IgD-negative memory B cell (primary cell): ENCODE results near the gene PRXL2A. TPM values are rescaled to one million over a fixed set of nuclear protein-coding genes. Genes with fewer than 3 reads are reported as not detected.

Source experiments
- H3K27ac Mint-ChIP-seq, 3 donors: one replicate each; pipeline ENCODE4 v1.8.0; 2020 to 2022; ENCODE audit warnings: mild to moderate bottlenecking in 3 of 3, mixed read lengths in 3 of 3, moderate library complexity in 1 of 3
- H3K27me3 Mint-ChIP-seq: one replicate; pipeline ENCODE4 v1.8.0; 2021; ENCODE audit warnings: mixed read lengths
- H3K36me3 Mint-ChIP-seq: one replicate; pipeline ENCODE4 v1.8.0; 2020; ENCODE audit warnings: mild to moderate bottlenecking, mixed read lengths
- H3K4me1 Mint-ChIP-seq, 3 donors: one replicate each; pipeline ENCODE4 v1.8.0; 2020 to 2022; ENCODE audit warnings: mixed read lengths in 3 of 3, mild to moderate bottlenecking in 1 of 3
- H3K4me3 Mint-ChIP-seq, 4 donors: one replicate each; pipeline ENCODE4 v1.8.0; 2020 to 2022; ENCODE audit warnings: mild to moderate bottlenecking in 4 of 4, mixed read lengths in 4 of 4, moderate library complexity in 3 of 4
- H3K9me3 Mint-ChIP-seq, 3 donors: one replicate each; pipeline ENCODE4 v1.8.0; 2020 to 2021; ENCODE audit warnings: mixed read lengths in 3 of 3, mild to moderate bottlenecking in 1 of 3
- polyA plus RNA-seq: library from polyadenylated mRNA; unstranded; fragments of 300-500 nt; fragmentation: Illumina TruSeq; gene quantifications from one replicate; pipeline ENCODE4 v1.2.3, GENCODE V29; 2021

The PRXL2A gene
- polyA plus RNA-seq, 1 donor from 2014 or later, result 13.2 TPM

- Mint-ChIP-seq H3K4me1 (peaks cover 6 to 8% (median 8%) of the 10 kb centered on the region in 3 donors), H3K27ac (no peak overlapping the region), H3K4me3 (no peak overlapping the region), H3K36me3 (no peaks in the 10 kb centered on the region), H3K27me3 (peaks cover 3% of the 10 kb centered on the region), H3K9me3 (no peaks in the 10 kb centered on the region)
These were observed 3.3 kb upstream of the PRXL2A start for GRCh38 chr10:80405035-80405434.

DNA sequence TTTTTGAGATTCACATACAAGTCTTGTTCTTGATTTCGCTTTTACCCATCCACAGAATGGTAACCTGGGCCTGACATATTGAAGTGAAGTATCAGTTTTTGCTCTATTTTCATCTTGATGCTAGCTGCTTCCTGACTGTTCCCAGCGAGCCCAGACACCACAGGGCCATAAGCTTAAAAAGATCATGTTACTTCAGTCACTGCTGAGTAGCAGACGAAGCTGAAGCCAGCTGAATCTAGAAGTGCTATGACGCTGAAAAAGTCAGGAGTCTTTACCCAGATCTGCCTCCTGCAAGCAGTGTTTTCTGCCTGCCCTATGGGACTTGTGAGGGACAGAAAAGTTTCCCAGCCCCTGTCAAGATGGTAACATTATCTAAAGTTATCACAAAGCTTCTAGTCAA lies 2.7 kb upstream of the PRXL2A start:
- Mint-ChIP-seq H3K4me1 (peaks cover 6 to 8% (median 8%) of the 10 kb centered on the region in 3 donors), H3K27ac (peak overlapping the region in 1 of 3 donors; percentile 89), H3K27me3 (peaks cover 3% of the 10 kb centered on the region)

GRCh38 chr10:80406204-80406603 lies 2.1 kb upstream of the PRXL2A start:
- peak overlapping the region in 1 of 4 donors; percentile 49 for H3K4me3 Mint-ChIP-seq
- peaks cover 6 to 9% (median 8%) of the 10 kb centered on the region in 3 donors for H3K4me1 Mint-ChIP-seq
- peak overlapping the region in 1 of 3 donors; percentile 89 for H3K27ac Mint-ChIP-seq

More for the DNA sequence above, 2.7 kb upstream of the PRXL2A start:
- Mint-ChIP-seq H3K9me3 (no peaks in the 10 kb centered on the region), H3K4me3 (no peak overlapping the region), H3K36me3 (no peaks in the 10 kb centered on the region)

DNA sequence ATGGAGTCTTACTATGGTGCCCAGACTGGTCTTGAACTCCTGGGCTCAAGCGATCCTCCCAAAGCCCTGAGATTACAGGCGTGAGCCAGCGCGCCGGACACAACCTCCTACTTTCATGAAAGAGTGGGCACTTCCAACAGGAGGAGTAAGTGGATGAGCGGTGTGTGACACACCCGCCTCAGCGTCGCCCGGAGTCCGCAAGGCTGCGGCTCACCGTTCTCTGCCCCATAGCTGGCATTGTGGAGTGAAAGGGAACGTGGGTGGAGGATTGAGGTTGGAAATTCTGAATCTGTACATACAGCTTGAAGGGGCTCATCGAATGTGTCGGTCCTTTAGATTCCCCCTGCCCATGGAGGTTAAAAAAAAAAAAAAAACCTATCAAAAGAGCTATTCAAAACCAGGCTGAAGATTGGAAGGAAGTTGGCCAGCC lies 524 bp upstream of the PRXL2A start:
- H3K4me3 Mint-ChIP-seq, result peak overlapping the region; percentile 88 to 96 (median 92)
- H3K4me1 Mint-ChIP-seq, result peaks cover 9 to 13% (median 11%) of the 10 kb centered on the region in 3 donors
- H3K36me3 Mint-ChIP-seq, result peaks cover 2% of the 10 kb centered on the region
- peak overlapping the region; percentile 53 to 94 (median 80) for H3K27ac Mint-ChIP-seq
- peaks cover 3% of the 10 kb centered on the region for H3K27me3 Mint-ChIP-seq
- H3K9me3 Mint-ChIP-seq, result no peaks in the 10 kb centered on the region

More at GRCh38 chr10:80406204-80406603, 2.1 kb upstream of the PRXL2A start:
- no peaks in the 10 kb centered on the region for H3K36me3 Mint-ChIP-seq
- peaks cover 3% of the 10 kb centered on the region for H3K27me3 Mint-ChIP-seq
- H3K9me3 Mint-ChIP-seq, result no peaks in the 10 kb centered on the region

DNA sequence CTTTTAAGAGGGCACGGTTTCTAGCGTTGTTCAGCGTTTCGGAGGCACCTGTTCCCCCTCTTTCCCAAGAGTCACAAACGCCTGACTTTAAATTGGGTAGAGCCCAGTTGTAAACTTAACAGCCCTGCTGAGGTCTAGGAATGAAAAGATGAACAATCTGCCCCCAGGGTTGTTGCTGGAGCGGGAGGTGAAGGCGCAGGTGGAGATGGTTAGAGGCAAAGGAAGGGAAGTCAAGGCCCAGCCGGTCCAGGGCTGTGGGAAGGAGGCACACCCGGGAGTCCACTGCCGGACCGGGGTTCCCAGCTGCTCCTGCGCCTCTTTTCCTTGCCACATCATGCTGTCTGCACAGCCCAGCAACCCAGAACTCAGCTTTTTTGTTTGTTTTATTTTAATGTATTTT lies 770 bp downstream of the PRXL2A start:
- H3K4me3 Mint-ChIP-seq, result peak overlapping the region; percentile 82 to 96 (median 90)
- no peaks in the 10 kb centered on the region for H3K9me3 Mint-ChIP-seq
- no peak overlapping the region for H3K27ac Mint-ChIP-seq
- peaks cover 3% of the 10 kb centered on the region for H3K27me3 Mint-ChIP-seq
- H3K4me1 Mint-ChIP-seq, result peaks cover 9 to 14% (median 11%) of the 10 kb centered on the region in 3 donors
- peaks cover 2% of the 10 kb centered on the region for H3K36me3 Mint-ChIP-seq

DNA sequence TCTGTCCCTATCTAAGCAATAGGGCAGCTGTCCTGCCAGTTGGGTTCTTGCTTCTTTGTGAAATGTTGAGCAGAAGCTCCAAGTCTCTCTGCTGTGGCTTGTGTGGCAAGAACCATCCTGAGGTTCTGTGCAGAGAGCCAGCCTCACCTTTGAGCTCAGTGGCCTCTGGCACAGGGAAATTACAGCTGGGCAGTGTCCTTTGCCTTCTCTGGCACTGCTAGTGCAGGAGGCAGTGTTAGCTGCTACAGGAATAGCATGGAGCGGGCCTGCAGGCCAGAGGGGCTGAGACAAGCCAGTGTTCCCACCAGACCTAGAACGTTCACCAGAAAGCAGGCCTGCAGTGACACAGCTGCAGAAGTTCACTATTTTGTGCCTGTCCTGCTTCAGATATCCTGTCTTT lies 1.8 kb downstream of the PRXL2A start:
- Mint-ChIP-seq H3K27ac (peak overlapping the region in 1 of 3 donors; percentile 44), H3K9me3 (no peaks in the 10 kb centered on the region), H3K27me3 (peaks cover 3% of the 10 kb centered on the region)

GRCh38 chr10:80410578-80411145 lies 2.3 kb downstream of the PRXL2A start:
- H3K4me3 Mint-ChIP-seq, result peak overlapping the region in 2 of 4 donors; percentile 4 to 92
- peaks cover 9 to 17% (median 11%) of the 10 kb centered on the region in 3 donors for H3K4me1 Mint-ChIP-seq
- peaks cover 3% of the 10 kb centered on the region for H3K27me3 Mint-ChIP-seq
- no peaks in the 10 kb centered on the region for H3K9me3 Mint-ChIP-seq
- peaks cover 2% of the 10 kb centered on the region for H3K36me3 Mint-ChIP-seq
- no peak overlapping the region for H3K27ac Mint-ChIP-seq

More for the DNA sequence above, 1.8 kb downstream of the PRXL2A start:
- Mint-ChIP-seq H3K4me1 (peaks cover 9 to 17% (median 11%) of the 10 kb centered on the region in 3 donors), H3K36me3 (peaks cover 2% of the 10 kb centered on the region), H3K4me3 (peak overlapping the region; percentile 36 to 96 (median 87))

DNA sequence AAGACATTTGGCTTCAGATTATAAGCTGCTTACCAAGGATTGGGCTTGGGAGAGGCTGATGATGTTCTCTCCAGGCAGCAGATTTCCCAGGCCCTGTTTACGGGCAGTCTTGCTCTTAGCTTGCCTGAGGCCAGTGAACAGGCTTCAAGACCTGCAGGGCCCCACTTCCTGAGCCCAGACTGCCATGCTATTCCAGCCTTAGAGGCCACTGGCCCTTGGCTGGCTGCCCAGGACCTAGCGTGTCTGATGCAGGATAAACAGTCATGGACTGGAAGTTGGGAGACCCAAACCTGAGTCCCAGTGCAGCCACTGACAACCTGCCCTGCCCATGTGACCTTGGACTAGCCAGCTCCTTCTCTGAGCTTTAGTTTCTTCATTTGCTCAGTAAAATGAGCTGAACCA lies 2.9 kb downstream of the PRXL2A start:
- H3K36me3 Mint-ChIP-seq, result peaks cover 2% of the 10 kb centered on the region
- no peaks in the 10 kb centered on the region for H3K9me3 Mint-ChIP-seq
- H3K4me1 Mint-ChIP-seq, result peaks cover 9 to 17% (median 11%) of the 10 kb centered on the region in 3 donors
- peaks cover 3% of the 10 kb centered on the region for H3K27me3 Mint-ChIP-seq
- H3K27ac Mint-ChIP-seq, result no peak overlapping the region
- H3K4me3 Mint-ChIP-seq, result peak overlapping the region in 1 of 4 donors; percentile 92

- Mint-ChIP-seq H3K9me3 (no peaks in the 10 kb centered on the region), H3K4me1 (peaks cover 9 to 17% (median 11%) of the 10 kb centered on the region in 3 donors), H3K4me3 (peak overlapping the region in 1 of 4 donors; percentile 64), H3K27ac (no peak overlapping the region), H3K36me3 (peaks cover 2% of the 10 kb centered on the region), H3K27me3 (peaks cover 3% of the 10 kb centered on the region)
These were observed 3.4 kb downstream of the PRXL2A start for GRCh38 chr10:80411681-80412220.

DNA sequence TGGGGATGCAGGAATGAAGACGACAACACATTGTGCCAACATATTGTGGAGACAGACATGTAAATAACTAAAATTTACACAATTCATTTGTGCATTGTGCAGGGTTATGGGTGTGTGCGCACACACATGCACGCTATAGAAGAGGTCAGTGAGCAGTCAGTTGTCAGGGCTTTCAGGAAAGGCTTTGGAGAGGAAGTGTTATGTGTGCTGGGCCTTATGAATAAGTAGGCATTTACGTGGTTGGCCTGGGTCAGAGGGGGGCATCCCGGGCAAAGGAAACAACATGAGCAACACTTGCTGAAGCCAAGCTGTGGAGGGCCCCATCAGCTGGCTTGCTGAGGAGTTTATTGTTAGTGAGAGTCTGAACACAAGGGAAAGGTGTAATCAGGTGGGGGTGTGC lies 4.1 kb downstream of the PRXL2A start:
- no peak overlapping the region for H3K4me3 Mint-ChIP-seq
- peaks cover 9 to 16% (median 12%) of the 10 kb centered on the region in 3 donors for H3K4me1 Mint-ChIP-seq
- peaks cover 2% of the 10 kb centered on the region for H3K36me3 Mint-ChIP-seq
- no peak overlapping the region for H3K27ac Mint-ChIP-seq
- H3K9me3 Mint-ChIP-seq, result no peaks in the 10 kb centered on the region
- H3K27me3 Mint-ChIP-seq, result peaks cover 1% of the 10 kb centered on the region

DNA sequence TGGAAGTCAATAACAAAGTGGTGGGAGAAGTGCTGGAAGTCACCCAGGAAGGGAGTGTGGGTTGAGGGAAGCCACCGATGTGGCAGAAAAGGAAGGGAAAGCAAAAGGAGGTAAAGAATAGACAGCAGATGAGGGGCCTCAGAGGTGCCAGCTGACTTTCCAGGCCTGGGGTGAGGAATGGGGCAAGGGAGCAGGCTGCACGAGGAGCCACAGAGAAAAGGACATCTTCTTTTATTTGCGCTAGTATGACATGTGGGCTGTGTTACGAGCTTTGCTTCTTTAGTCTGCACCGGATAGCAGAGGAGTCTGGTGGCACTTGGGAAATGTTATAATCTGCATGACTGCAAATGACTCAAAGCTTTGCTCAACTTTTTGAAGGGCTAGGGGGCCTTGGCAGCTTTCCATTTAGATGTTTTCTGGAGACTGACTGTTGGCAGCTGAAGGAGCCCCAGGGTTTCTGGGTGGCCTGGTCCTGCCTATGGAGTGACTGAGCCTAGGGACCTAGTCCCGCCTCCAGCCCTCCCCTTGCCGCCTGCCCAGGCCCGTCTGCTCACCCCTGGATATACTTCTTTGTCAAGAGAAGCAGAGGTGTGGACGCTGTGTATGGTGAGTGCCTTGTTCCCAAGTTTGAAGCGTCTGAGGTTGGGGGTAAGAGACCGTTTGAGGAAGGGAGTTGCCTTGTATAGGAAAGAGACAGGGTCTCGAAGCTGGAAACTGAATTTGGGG lies 5.1 kb downstream of the PRXL2A start:
- no peak overlapping the region for H3K27ac Mint-ChIP-seq

DNA sequence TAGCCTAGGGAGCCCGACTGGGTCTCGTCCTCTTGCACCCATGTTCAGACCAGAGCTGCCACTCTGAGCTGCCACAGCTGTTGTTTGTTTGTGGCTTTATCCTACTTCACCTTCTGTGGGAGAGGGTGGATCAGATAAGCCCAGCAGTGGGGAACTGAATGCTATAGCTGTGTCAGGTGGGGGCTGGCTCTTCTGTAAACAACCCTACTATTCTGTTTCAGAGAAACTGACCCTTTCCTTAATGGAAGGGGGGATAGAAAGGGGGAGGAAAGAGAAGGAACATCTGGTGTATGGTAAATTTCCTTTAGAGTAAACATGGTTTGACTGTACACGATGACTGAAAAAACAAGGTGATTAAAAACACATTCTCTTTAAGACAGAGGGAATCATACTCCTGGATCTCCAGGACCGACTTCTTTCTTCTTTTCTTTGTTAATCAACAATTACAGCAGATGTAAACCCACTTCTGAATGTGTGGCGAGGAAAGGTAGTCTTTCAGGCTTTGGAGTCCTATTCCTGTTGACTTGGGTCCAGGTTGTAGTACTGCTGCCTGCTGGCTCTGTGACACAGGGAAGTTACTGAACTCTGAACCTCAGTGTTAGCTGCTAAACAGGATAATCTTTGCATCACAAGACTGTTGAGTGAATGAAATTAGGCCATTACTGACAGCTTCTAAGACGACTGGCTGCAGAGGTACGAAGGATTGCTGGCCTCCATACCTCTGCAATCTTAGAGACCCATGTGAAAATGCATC lies 6.0 kb downstream of the PRXL2A start:
- H3K27ac Mint-ChIP-seq, result peak overlapping the region in 1 of 3 donors; percentile 47
- H3K4me1 Mint-ChIP-seq, result peaks cover 3 to 9% (median 7%) of the 10 kb centered on the region in 3 donors
- peak overlapping the region in 1 of 4 donors; percentile 41 for H3K4me3 Mint-ChIP-seq
- no peaks in the 10 kb centered on the region for H3K27me3 Mint-ChIP-seq
- H3K9me3 Mint-ChIP-seq, result no peaks in the 10 kb centered on the region
- H3K36me3 Mint-ChIP-seq, result peaks cover 2% of the 10 kb centered on the region

More for the DNA sequence above, 5.1 kb downstream of the PRXL2A start:
- peaks cover 5 to 9% (median 7%) of the 10 kb centered on the region in 3 donors for H3K4me1 Mint-ChIP-seq
- H3K4me3 Mint-ChIP-seq, result no peak overlapping the region
- H3K27me3 Mint-ChIP-seq, result no peaks in the 10 kb centered on the region
- no peaks in the 10 kb centered on the region for H3K9me3 Mint-ChIP-seq
- H3K36me3 Mint-ChIP-seq, result peaks cover 2% of the 10 kb centered on the region

DNA sequence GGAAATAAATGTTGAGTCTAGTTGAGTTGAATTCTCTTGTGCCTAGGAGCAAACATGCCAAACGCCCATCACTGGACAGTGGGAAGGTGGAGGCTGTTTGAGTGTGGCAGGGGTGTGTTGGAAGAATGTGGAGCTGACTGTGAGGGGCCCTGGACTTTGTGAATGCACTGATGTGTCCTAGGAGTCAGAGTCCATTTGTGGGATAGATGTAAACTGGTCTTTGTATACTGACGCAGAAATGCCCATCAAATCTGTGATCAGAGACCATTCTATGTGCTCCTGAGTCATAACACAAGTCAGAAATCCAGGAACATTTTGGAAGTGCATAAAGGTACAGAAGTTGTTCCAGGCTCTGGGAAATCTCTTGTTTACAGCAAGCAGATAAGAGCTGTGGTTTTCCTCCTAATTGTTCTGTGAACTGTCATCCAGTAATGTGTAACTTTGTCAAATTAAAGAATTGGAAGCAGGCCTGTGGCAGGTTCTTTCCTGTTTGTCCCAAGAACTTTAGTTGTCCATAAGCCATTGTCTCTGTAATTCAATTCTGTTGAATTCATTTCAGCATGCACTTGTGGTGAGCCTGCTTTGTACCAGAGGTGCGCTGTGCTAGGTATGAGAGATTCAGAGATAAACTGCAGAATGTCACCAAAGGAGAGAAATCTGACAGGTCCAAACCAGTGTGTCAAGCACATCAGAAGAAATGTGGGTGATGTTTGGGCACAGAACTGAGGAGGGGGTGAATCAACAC lies 7.6 kb downstream of the PRXL2A start:
- H3K36me3 Mint-ChIP-seq, result peaks cover 2% of the 10 kb centered on the region
- peak overlapping the region in 2 of 3 donors; percentile 28 to 59 for H3K27ac Mint-ChIP-seq
- H3K9me3 Mint-ChIP-seq, result no peaks in the 10 kb centered on the region
- H3K4me1 Mint-ChIP-seq, result peaks cover 5 to 15% (median 7%) of the 10 kb centered on the region in 3 donors
- no peak overlapping the region for H3K4me3 Mint-ChIP-seq
- no peaks in the 10 kb centered on the region for H3K27me3 Mint-ChIP-seq

DNA sequence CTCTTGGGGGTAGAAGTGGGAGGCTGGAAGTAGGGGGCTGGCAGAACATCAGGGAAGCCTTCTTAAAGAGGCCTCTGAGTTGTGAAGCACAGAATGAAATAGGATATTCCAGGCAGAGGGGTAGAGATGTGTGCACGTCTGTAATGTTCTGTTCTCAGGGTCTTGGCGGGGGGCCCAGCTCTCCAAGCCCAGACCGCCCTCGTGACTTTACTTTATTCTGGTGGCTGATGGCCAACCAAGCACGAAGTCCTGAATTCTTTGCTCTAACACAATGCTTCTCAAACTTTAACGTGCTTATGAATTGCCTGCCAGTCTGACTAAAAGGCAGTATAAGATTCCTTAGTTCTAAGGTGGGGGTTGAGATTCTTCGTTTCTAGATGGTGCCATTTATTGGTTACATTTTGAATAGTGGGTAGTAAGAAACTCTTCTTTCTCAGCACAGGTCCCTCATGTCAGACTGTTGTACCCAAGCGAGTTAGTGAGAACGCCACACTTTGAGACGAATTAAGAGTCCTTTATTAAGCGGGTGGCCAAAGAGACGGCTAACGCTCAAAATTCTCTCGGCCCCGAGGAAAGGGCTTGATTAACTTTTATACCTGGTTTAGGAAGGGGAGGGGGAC lies 8.2 kb downstream of the PRXL2A start:
- no peak overlapping the region for H3K4me3 Mint-ChIP-seq
- H3K27me3 Mint-ChIP-seq, result no peaks in the 10 kb centered on the region
- peaks cover 2% of the 10 kb centered on the region for H3K36me3 Mint-ChIP-seq
- H3K9me3 Mint-ChIP-seq, result no peaks in the 10 kb centered on the region
- H3K27ac Mint-ChIP-seq, result peak overlapping the region in 1 of 3 donors; percentile 28
- H3K4me1 Mint-ChIP-seq, result peaks cover 10 to 18% (median 12%) of the 10 kb centered on the region in 3 donors
